ENCODE measurements around the gene UFC1.
A peak's percentile ranks its signal among the peaks of the same experiment; 100 is the strongest.

UFC1 gene

GRCh38 chr1:161137881-161138280 lies 15.9 kb upstream of the UFC1 start:
- DNase-seq = no peak

- no peak for DNase-seq
Measured at GRCh38 chr1:161138431-161138830, 15.3 kb upstream of the UFC1 start.

GRCh38 chr1:161139766-161140165 lies 14.0 kb upstream of the UFC1 start:
- peak in 4 of 6 experiments; percentile 25 to 51 (median 43) for DNase-seq

- DNase-seq = no peak
Measured at GRCh38 chr1:161140755-161141400, 12.9 kb upstream of the UFC1 start.

- no peak for DNase-seq
Measured at GRCh38 chr1:161145832-161146231, 7.9 kb upstream of the UFC1 start.

GRCh38 chr1:161153176-161153575 lies 602 bp upstream of the UFC1 start:
- no peak for DNase-seq

GRCh38 chr1:161157867-161158266 lies 4.1 kb downstream of the UFC1 start:
- DNase-seq = no peak

- no peak for DNase-seq
Measured at GRCh38 chr1:161158316-161159010, 4.7 kb downstream of the UFC1 start.

- peak; percentile 82 to 93 (median 88) for DNase-seq
Measured at GRCh38 chr1:161159087-161159912, 5.5 kb downstream of the UFC1 start, which contains the start of gene USP21. TSS of gene USP21 (plus strand) at chr1:161159500. CDS start at chr1:161160641, 1,141 bp downstream.

GRCh38 chr1:161159913-161160243 lies 6.1 kb downstream of the UFC1 start:
- DNase-seq = peak in 2 of 6 experiments; percentile 29 to 43

- no peak for DNase-seq
Measured at GRCh38 chr1:161160671-161161145, 6.9 kb downstream of the UFC1 start.

- DNase-seq = no peak
Measured at GRCh38 chr1:161161652-161162051, 7.9 kb downstream of the UFC1 start.

GRCh38 chr1:161162052-161162451 lies 8.3 kb downstream of the UFC1 start:
- no peak for DNase-seq

- DNase-seq = no peak
Measured at GRCh38 chr1:161162806-161163205, 9.0 kb downstream of the UFC1 start.

GRCh38 chr1:161163793-161164192 lies 10.0 kb downstream of the UFC1 start:
- DNase-seq = no peak

- DNase-seq = no peak
Measured at GRCh38 chr1:161164901-161165610, 11.3 kb downstream of the UFC1 start.

GRCh38 chr1:161165742-161166668 lies 12.2 kb downstream of the UFC1 start, which contains the start of gene PPOX:
TSS of gene PPOX (plus strand) at chr1:161166426. CDS start at chr1:161166848, 422 bp downstream.
- DNase-seq = peak; percentile 86 to 96 (median 92)

GRCh38 chr1:161166669-161167548 lies 13.1 kb downstream of the UFC1 start:
- no peak for DNase-seq

GRCh38 chr1:161168906-161169305 lies 15.1 kb downstream of the UFC1 start:
- DNase-seq = no peak

GRCh38 chr1:161171191-161171590 lies 17.4 kb downstream of the UFC1 start:
- DNase-seq = no peak

GRCh38 chr1:161171696-161172095 lies 17.9 kb downstream of the UFC1 start:
- no peak for DNase-seq

Measured in stimulated activated naive CD4-positive, alpha-beta T cell (primary cell).